Measurements from ENCODE around the gene GOSR1. TPM values are rescaled to one million over a fixed set of nuclear protein-coding genes. Genes with fewer than 3 reads are reported as not detected.
A peak's percentile ranks its signal among the peaks of the same experiment; 100 is the strongest.

Gene GOSR1
- total RNA-seq, 2 donors from 2014 or later = 39.5 to 48.9 TPM

- Histone ChIP-seq H3K4me3 (peak overlapping the region; percentile 85 to 94), H3K4me1 (replicated peaks) (no peaks in the 10 kb centered on the region), H3K36me3 (no peaks in the 10 kb centered on the region), H3K9me3 (no peaks in the 10 kb centered on the region), H3K27ac (peak overlapping the region; percentile 83 to 93), H3K27me3 (replicated peaks; ENCODE audit: insufficient read depth) (no peaks in the 10 kb centered on the region)
- intact Hi-C loops (cut with DNase I) = loop anchor here (5.0 to 10.0 kb wide), 4 partner anchors 126 to 348 kb away; partner anchors contain the start of gene CRLF3
- no peak for DNase-seq (ENCODE audit: low spot score)
- no peak for TF ChIP-seq POLR2A (IDR thresholded peaks at IDR 0.05)
- no peak for TF ChIP-seq POLR2AphosphoS5 (IDR thresholded peaks at IDR 0.05)
- no peak for TF ChIP-seq CTCF (IDR thresholded peaks at IDR 0.05)
- WGBS = 6% methylated on average over 7 of the region's 7 CpGs
These were observed 504 bp upstream of the GOSR1 start for GRCh38 chr17:30476726-30477082.

GRCh38 chr17:30477774-30478115 is 537 bp downstream of the GOSR1 start:
- H3K9me3 ChIP-seq = no peaks in the 10 kb centered on the region
- no peaks in the 10 kb centered on the region for H3K27me3 ChIP-seq (replicated peaks; ENCODE audit: insufficient read depth)
- H3K36me3 ChIP-seq = no peaks in the 10 kb centered on the region
- no peaks in the 10 kb centered on the region for H3K4me1 ChIP-seq (replicated peaks)
- DNase-seq (ENCODE audit: low spot score) = no peak
- H3K27ac ChIP-seq = peak overlapping the region; percentile 83 to 93
- H3K4me3 ChIP-seq = peak overlapping the region; percentile 85 to 94
- intact Hi-C loops (cut with DNase I) = loop anchor here (5.0 to 10.0 kb wide), 4 partner anchors 125 to 347 kb away; partner anchors contain the start of gene CRLF3
- TF ChIP-seq POLR2A (IDR thresholded peaks at IDR 0.05) (no peak), CTCF (IDR thresholded peaks at IDR 0.05) (no peak), POLR2AphosphoS5 (IDR thresholded peaks at IDR 0.05) (no peak)
- WGBS = 0% methylated on average over 9 of the region's 9 CpGs

GRCh38 chr17:30482555-30482954 is 5.3 kb downstream of the GOSR1 start:
- TF ChIP-seq CTCF (IDR thresholded peaks at IDR 0.05) (no peak), POLR2AphosphoS5 (IDR thresholded peaks at IDR 0.05) (no peak), POLR2A (IDR thresholded peaks at IDR 0.05) (no peak)
- peaks cover 0 to 5% of the 10 kb centered on the region in 2 donors for H3K36me3 ChIP-seq
- H3K4me3 ChIP-seq = no peak overlapping the region
- H3K9me3 ChIP-seq = no peaks in the 10 kb centered on the region
- DNase-seq (ENCODE audit: low spot score) = no peak
- H3K4me1 ChIP-seq (replicated peaks) = no peaks in the 10 kb centered on the region
- intact Hi-C loops (cut with DNase I) = no loop called here
- no peak overlapping the region for H3K27ac ChIP-seq
- H3K27me3 ChIP-seq (replicated peaks; ENCODE audit: insufficient read depth) = no peaks in the 10 kb centered on the region

GRCh38 chr17:30483159-30483558 is 6.0 kb downstream of the GOSR1 start:
- no peak for DNase-seq (ENCODE audit: low spot score)
- Histone ChIP-seq H3K36me3 (peaks cover 0 to 5% of the 10 kb centered on the region in 2 donors), H3K4me3 (no peak overlapping the region), H3K27ac (no peak overlapping the region), H3K4me1 (replicated peaks) (no peaks in the 10 kb centered on the region), H3K27me3 (replicated peaks; ENCODE audit: insufficient read depth) (no peaks in the 10 kb centered on the region), H3K9me3 (no peaks in the 10 kb centered on the region)
- 100% methylated on average over 1 of the region's 1 CpG for WGBS
- TF ChIP-seq CTCF (IDR thresholded peaks at IDR 0.05) = no peak
- no peak for TF ChIP-seq POLR2A (IDR thresholded peaks at IDR 0.05)
- no peak for TF ChIP-seq POLR2AphosphoS5 (IDR thresholded peaks at IDR 0.05)
- intact Hi-C loops (cut with DNase I) = no loop called here

- no peak for TF ChIP-seq CTCF (IDR thresholded peaks at IDR 0.05)
- 54% methylated on average over 2 of the region's 2 CpGs for WGBS
These were observed 16.6 kb downstream of the GOSR1 start for GRCh38 chr17:30493780-30494179.

More at GRCh38 chr17:30493780-30494179, 16.6 kb downstream of the GOSR1 start:
- Histone ChIP-seq H3K4me1 (replicated peaks) (no peaks in the 10 kb centered on the region), H3K9me3 (no peaks in the 10 kb centered on the region), H3K27me3 (replicated peaks; ENCODE audit: insufficient read depth) (no peaks in the 10 kb centered on the region), H3K4me3 (no peak overlapping the region), H3K36me3 (no peaks in the 10 kb centered on the region), H3K27ac (no peak overlapping the region)
- DNase-seq (ENCODE audit: low spot score) = no peak
- intact Hi-C loops (cut with DNase I) = no loop called here

All from prostate gland (tissue), 2 donors.